ENCODE data around the gene THPO. TPM values are rescaled to one million over a fixed set of nuclear protein-coding genes. Genes with fewer than 3 reads are reported as not detected.

THPO gene
- total and polyA plus RNA-seq, 9 of the 15 experiments (the other 6 are each of a cell fraction or from before 2014, with no cell fraction given) = 0.11 to 1.1 (median 0.35) TPM; not detected in 1

- no peak; the same call in 1 of the 2 replicates for TF ChIP-seq CAMTA2 (CRISPR knock-in tag; conservative IDR thresholded peaks at IDR 0.05)
- TF ChIP-seq SREBF2 (CRISPR knock-in tag; IDR thresholded peaks at IDR 0.05) = no peak
- peak; percentile 31; the same call in 1 of the 2 replicates for TF ChIP-seq ZNF511 (CRISPR knock-in tag; IDR thresholded peaks at IDR 0.05)
- TF ChIP-seq POLR2A (conservative IDR thresholded peaks at IDR 0.05) = peak; percentile 85; the same call in 1 of the 2 replicates
- peak; percentile 57; the same call in 1 of the 2 replicates for TF ChIP-seq CREB3L1 (IDR thresholded peaks at IDR 0.05; ENCODE audit: borderline replicate concordance, low read depth)
- TF ChIP-seq ARNT (IDR thresholded peaks at IDR 0.05) = no peak
- no peak for TF ChIP-seq PTBP1 (IDR thresholded peaks at IDR 0.05; ENCODE audit: low read depth, low read length)
- no peak for TF ChIP-seq ZKSCAN1 (IDR thresholded peaks at IDR 0.05; ENCODE audit: low read depth, low read length)
- TF ChIP-seq MBD2 (IDR thresholded peaks at IDR 0.05; ENCODE audit: borderline replicate concordance, low read depth) = 0 out of 2 replicates have a peak, but pooled peaks have one; percentile 40
- peak; percentile 79 for TF ChIP-seq FIP1L1 (IDR thresholded peaks at IDR 0.05; ENCODE audit: low read depth, low read length, poor library complexity, severe bottlenecking)
- TF ChIP-seq CBX2 (IDR thresholded peaks at IDR 0.05; ENCODE audit: insufficient read depth, low read length, poor library complexity, severe bottlenecking) = no peak
- TF ChIP-seq ATF3 (IDR thresholded peaks at IDR 0.05) = peak; percentile 95
- TF ChIP-seq ATF3 (CRISPR knock-in tag; conservative IDR thresholded peaks at IDR 0.05) = peak; percentile 82
- TF ChIP-seq ZNF785 (CRISPR knock-in tag; IDR thresholded peaks at IDR 0.05) = no peak
- TF ChIP-seq HNRNPUL1 (IDR thresholded peaks at IDR 0.05; ENCODE audit: low read length) = no peak
- no peak for TF ChIP-seq ATF4 (CRISPR knock-in tag; IDR thresholded peaks at IDR 0.05)
- TF ChIP-seq ARID4B (CRISPR knock-in tag; IDR thresholded peaks at IDR 0.05) = peak; percentile 75
Measured at GRCh38 chr3:184335661-184336546, 42.1 kb downstream of the THPO start (continued).

All from K562 (cell line).